NT2/D1 (cell line): ENCODE measurements around the gene RNASET2.

Experiments used
- DNase-seq: peaks from one replicate; pipeline ENCODE4 v3.0.0-alpha.2; 2011; ENCODE audit warnings: low read depth, low spot score
- H3K27me3 ChIP-seq: 2 replicates; pipeline ENCODE4 v1.6.0; 2011; ENCODE audit warnings: mild to moderate bottlenecking; ENCODE audit not compliant: insufficient read length, insufficient read depth
- H3K36me3 ChIP-seq: 2 replicates; pipeline ENCODE4 v1.6.1; 2011; ENCODE audit warnings: mild to moderate bottlenecking, low read length, mixed read lengths; ENCODE audit not compliant: insufficient read depth, insufficient read length
- H3K4me1 ChIP-seq: 2 replicates; pipeline ENCODE4 v1.5.1; 2011; ENCODE audit not compliant: insufficient read depth, insufficient read length
- H3K4me3 ChIP-seq: 2 replicates; pipeline ENCODE4 v1.5.1; 2011; ENCODE audit warnings: low read depth; ENCODE audit not compliant: insufficient read length
- H3K9ac ChIP-seq: 2 replicates; pipeline ENCODE4 v1.6.0; 2011; ENCODE audit warnings: low read depth; ENCODE audit not compliant: insufficient read length
- H3K9me3 ChIP-seq: 2 replicates; pipeline ENCODE4 v1.5.1; 2011; ENCODE audit warnings: mild to moderate bottlenecking, low read length; ENCODE audit not compliant: insufficient read depth
- SUZ12 ChIP-seq: IDR thresholded peaks from 2 replicates; pipeline ENCODE4 v1.6.1; 2011; ENCODE audit not compliant: insufficient read length, insufficient read depth; ENCODE audit errors: extremely low read depth
- YY1 ChIP-seq: IDR thresholded peaks from 2 replicates; pipeline ENCODE4 v1.6.1; 2011; ENCODE audit not compliant: insufficient read length, insufficient read depth
- ZNF274 ChIP-seq: IDR thresholded peaks from 2 replicates; pipeline ENCODE4 v1.6.1; 2011; ENCODE audit warnings: mild to moderate bottlenecking, low read depth, low read length

Gene RNASET2

DNA sequence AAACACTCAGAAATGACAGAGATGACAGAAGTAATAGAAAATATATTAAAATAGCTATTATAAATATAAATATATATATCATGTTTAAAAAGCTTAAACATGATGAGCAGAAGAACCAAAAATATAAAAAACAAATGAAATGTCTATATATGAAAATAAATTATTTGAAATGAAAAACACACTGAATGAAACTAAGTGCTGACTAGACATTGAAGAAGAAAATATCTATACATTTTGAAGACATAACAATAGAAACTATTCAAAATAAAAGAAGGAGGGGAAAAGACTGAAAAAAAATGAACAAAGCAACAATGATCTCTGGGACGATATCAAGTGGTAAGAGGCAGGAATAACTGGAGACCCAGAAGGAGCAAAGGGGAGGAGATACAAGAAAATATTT lies 76.8 kb downstream of the RNASET2 start:
- Histone ChIP-seq H3K9me3 (peaks cover 13% of the 10 kb centered on the region), H3K4me1 (no peaks in the 10 kb centered on the region), H3K4me3 (no peak overlapping the region), H3K36me3 (no peaks in the 10 kb centered on the region), H3K9ac (no peak overlapping the region), H3K27me3 (no peaks in the 10 kb centered on the region)
- TF ChIP-seq ZNF274 (no peak), SUZ12 (no peak), YY1 (no peak)
- DNase-seq: no peak
